Esophagus squamous epithelium (tissue), 5 donors: ENCODE measurements around the gene TIMM8B. TPM values are rescaled to one million over a fixed set of nuclear protein-coding genes. Genes with fewer than 3 reads are reported as not detected.

Source experiments
- DNase-seq: peaks from one replicate; lab custom pipeline; 2025; lab: John Stamatoyannopoulos, UW
- H3K27ac ChIP-seq, 4 donors: fragments of 200-600 bp; sonication (generic); one replicate each; pipeline ENCODE4 v1.5.1; 2016 to 2019; ENCODE audit warnings: mild to moderate bottlenecking in 1 of 4
- H3K27me3 ChIP-seq, 4 donors: fragments of 200-600 bp; sonication (generic); 1 replicate in 3 of 4; 2 replicates in 1 of 4; pipeline versions ENCODE4 v1.5.1 to v1.6.0; 2017 to 2021; ENCODE audit warnings: antibody characterized with exemption in 1 of 4
- H3K36me3 ChIP-seq, 3 donors: fragments of 200-600 bp; sonication (generic); one replicate each; pipeline ENCODE4 v1.5.1; 2016 to 2019
- H3K4me1 ChIP-seq, 3 donors: fragments of 200-600 bp; sonication (generic); one replicate each; pipeline ENCODE4 v1.5.1; 2017 to 2019
- H3K4me3 ChIP-seq, 4 donors: fragments of 200-600 bp; sonication (generic); 1 replicate in 3 of 4; 2 replicates in 1 of 4; pipeline ENCODE4 v1.5.1; 2016 to 2019; ENCODE audit warnings: mild to moderate bottlenecking in 2 of 4, moderate library complexity in 1 of 4
- H3K9me3 ChIP-seq, 3 donors: fragments of 200-600 bp; sonication (generic); one replicate each; pipeline ENCODE4 v1.5.1; 2016 to 2019
- CTCF ChIP-seq, 6 experiments: fragments of 450-650 bp in 4 of 6; fragments of 200-600 bp in 2 of 6; sonication (generic) in 2 of 6; IDR thresholded peaks; one replicate each; pipeline ENCODE4 v1.5.1; 2016 to 2019; ENCODE audit warnings: antibody characterized with exemption in 6 of 6, mild to moderate bottlenecking in 4 of 6, moderate library complexity in 4 of 6
- POLR2A ChIP-seq, 4 donors: fragments of 450-650 bp; IDR thresholded peaks; one replicate each; pipeline ENCODE4 v1.6.1; 2017; ENCODE audit warnings: antibody characterized with exemption in 4 of 4, mild to moderate bottlenecking in 4 of 4, moderate library complexity in 3 of 4
- WGBS, 2 donors: methylation state at CpG; one replicate each; pipeline ENCODE4 v1.1.5; 2018; 5-methylcytosine and 5-hydroxymethylcytosine counted together
- intact Hi-C: fragments of 100-400 bp; cut with DNase I; formaldehyde crosslinking; loops from one replicate; pipeline ENCODE4 v1.15.0; 2022
- total RNA-seq, 4 donors: library from RNA; depleted of rRNA; stranded (reverse); fragments of >200 nt; gene quantifications; one replicate each; pipeline ENCODE4 v1.1.0, GENCODE V29; 2016
- donor health status: DM: yes; HTN: yes; CAD: no.

TIMM8B gene
- total RNA-seq, 4 donors from 2014 or later: 43.5 to 65.3 (median 62.1) TPM

GRCh38 chr11:112085822-112086421 is 634 bp downstream of the TIMM8B start:
- H3K36me3 ChIP-seq: peaks cover 9 to 74% (median 28%) of the 10 kb centered on the region in 3 donors
- DNase-seq: no peak
- 2 to 4% methylated on average over 15 to 19 of the region's 19 CpGs for WGBS, 2 donors
- no peaks in the 10 kb centered on the region for H3K9me3 ChIP-seq
- TF ChIP-seq CTCF (IDR thresholded peaks at IDR 0.05): no peak
- TF ChIP-seq POLR2A (IDR thresholded peaks at IDR 0.05): no peak
- H3K27ac ChIP-seq: peak overlapping the region; percentile 84 to 95 (median 88)
- H3K4me3 ChIP-seq: peak overlapping the region; percentile 37 to 99 (median 85)
- H3K4me1 ChIP-seq: peaks cover 21 to 52% (median 27%) of the 10 kb centered on the region in 3 donors
- no peaks in the 10 kb centered on the region for H3K27me3 ChIP-seq
- intact Hi-C loops: loop anchor here (10.0 kb wide), 1 partner anchor 151 kb away; the partner anchor contains the start of gene DIXDC1

DNA sequence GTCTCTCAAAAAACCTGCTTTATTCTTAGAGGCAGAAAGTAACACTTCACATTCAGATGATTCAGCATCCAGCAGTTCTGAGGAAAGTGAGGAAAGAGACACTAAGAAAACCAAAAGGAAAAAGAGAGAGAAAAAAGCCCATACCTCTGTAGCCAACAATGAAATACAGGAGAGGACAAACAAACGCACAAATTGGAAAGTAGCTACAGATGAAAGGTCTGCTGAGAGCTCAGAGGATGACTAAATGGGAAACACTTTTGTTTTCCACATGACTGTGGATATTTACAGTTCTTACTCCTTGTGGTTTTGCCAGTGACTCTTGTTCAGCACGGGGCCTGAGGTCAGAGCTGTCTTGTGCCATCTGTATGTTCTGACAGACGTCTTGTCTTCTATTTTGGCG is 3.8 kb downstream of the TIMM8B start:
- TF ChIP-seq CTCF (IDR thresholded peaks at IDR 0.05): no peak
- TF ChIP-seq POLR2A (IDR thresholded peaks at IDR 0.05): no peak
- DNase-seq: no peak
- intact Hi-C loops: loop anchor here (10.0 kb wide), 1 partner anchor 148 kb away; the partner anchor contains the start of gene DIXDC1
- Histone ChIP-seq H3K27ac (no peak overlapping the region), H3K36me3 (peaks cover 0 to 75% (median 37%) of the 10 kb centered on the region in 3 donors), H3K27me3 (no peaks in the 10 kb centered on the region), H3K4me3 (no peak overlapping the region), H3K9me3 (no peaks in the 10 kb centered on the region), H3K4me1 (peaks cover 7 to 24% (median 12%) of the 10 kb centered on the region in 3 donors)
- 56 to 59% methylated on average over 4 of the region's 4 CpGs for WGBS, 2 donors

DNA sequence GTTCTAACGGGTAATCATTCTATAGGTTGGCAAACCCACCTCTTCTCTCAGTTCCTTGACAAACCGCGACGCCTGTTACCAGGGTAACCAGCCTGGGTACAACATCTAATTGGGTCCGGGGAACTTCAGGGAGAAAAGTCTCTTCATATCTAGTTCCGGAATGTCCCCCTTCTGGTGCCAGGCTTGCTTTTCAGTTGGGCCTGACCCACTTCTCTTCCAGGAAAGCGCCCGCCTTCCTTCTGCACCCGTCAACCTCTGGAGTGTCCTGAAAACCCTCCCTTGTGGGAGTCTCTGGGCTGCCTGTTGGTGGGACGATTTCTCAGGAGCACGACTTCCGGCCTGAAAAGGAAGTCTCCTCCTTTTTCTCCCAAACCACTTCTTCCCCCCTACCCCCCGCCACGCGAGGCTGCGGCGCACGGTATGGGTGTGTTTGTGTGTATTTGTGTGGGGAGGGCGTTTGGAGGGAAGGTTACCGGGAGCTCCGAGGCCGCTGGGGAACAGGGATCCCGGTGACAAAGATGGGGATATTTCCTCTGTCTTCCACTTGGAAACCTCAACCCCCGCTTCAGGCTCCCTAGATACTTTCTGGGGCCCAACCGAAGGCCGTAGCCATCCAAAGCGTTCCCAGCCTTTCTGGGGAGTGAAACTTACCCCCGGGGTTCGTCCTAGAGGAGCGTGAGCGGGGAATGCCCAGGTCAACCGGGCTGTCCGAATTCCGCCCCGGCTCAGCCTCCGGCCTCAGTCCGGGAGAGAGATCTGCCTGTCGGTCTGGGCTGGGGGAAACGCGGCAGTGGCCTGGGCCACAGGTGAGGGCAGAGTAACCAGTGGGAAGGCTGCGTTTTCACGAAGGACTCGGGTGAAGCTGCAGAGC is 12.4 kb downstream of the TIMM8B start, which contains the start of the genes NKAPD1 and PIH1D2:
Gene NKAPD1 (plus strand): TSS at position 359 of the 871 bp plus-strand sequence. CDS start 1,276 bp downstream, outside the sequence.
Gene PIH1D2 (minus strand): TSS at position 77 of the 871 bp plus-strand sequence. CDS start 843 bp downstream, outside the sequence.
- WGBS, 2 donors: 1% methylated on average over 25 to 27 of the region's 43 CpGs
- peak; percentile 33 for DNase-seq
- Histone ChIP-seq H3K4me1 (peaks cover 9 to 34% (median 13%) of the 10 kb centered on the region in 3 donors), H3K9me3 (no peaks in the 10 kb centered on the region), H3K27ac (peak within 1 kb of the TSS; percentile 88 to 97 (median 92)), H3K27me3 (no peaks in the 10 kb centered on the region), H3K36me3 (peaks cover 0 to 38% (median 13%) of the 10 kb centered on the region in 3 donors), H3K4me3 (peak within 1 kb of the TSS; percentile 70 to 92 (median 76))
- peak in 1 of 4 donors; percentile 28 for TF ChIP-seq POLR2A (IDR thresholded peaks at IDR 0.05)
- TF ChIP-seq CTCF (IDR thresholded peaks at IDR 0.05): peak in 2 of 6 experiments; percentile 19
- intact Hi-C loops: no loop called here

- Histone ChIP-seq H3K4me1 (no peaks in the 10 kb centered on the region), H3K4me3 (no peak overlapping the region), H3K36me3 (peaks cover 0 to 71% (median 6%) of the 10 kb centered on the region in 3 donors), H3K9me3 (no peaks in the 10 kb centered on the region), H3K27me3 (no peaks in the 10 kb centered on the region), H3K27ac (no peak overlapping the region)
- no peak for DNase-seq
- 70 to 85% methylated on average over 1 of the region's 1 CpG for WGBS, 2 donors
- TF ChIP-seq CTCF (IDR thresholded peaks at IDR 0.05): no peak
- TF ChIP-seq POLR2A (IDR thresholded peaks at IDR 0.05): no peak
- intact Hi-C loops: no loop called here
Observed at GRCh38 chr11:112062923-112063322, 23.6 kb downstream of the TIMM8B start.
